ENCODE results near the gene DCLK1. TPM values are rescaled to one million over a fixed set of nuclear protein-coding genes. Genes with fewer than 3 reads are reported as not detected.

The DCLK1 gene
- total RNA-seq, 2 experiments from 2014 or later: not detected

GRCh38 chr13:36089130-36089647 lies 42.0 kb downstream of the DCLK1 start:
- no peak for TF ChIP-seq CTCF (IDR thresholded peaks at IDR 0.05)
- DNase-seq: no peak
- H3K4me3 Mint-ChIP-seq: no peak overlapping the region
- no peak for ATAC-seq
- H3K4me1 Mint-ChIP-seq (ENCODE audit: low read depth): no peaks in the 10 kb centered on the region
- ChIA-PET POLR2A (no interaction called here), CTCF (no interaction called here)
- no peaks in the 10 kb centered on the region for H3K27me3 Mint-ChIP-seq
- intact Hi-C loops (cut with micrococcal nuclease): no loop called here
- H3K27ac Mint-ChIP-seq: no peak overlapping the region
- no peaks in the 10 kb centered on the region for H3K36me3 Mint-ChIP-seq (ENCODE audit: low read depth)
- H3K9me3 Mint-ChIP-seq: no peaks in the 10 kb centered on the region

GRCh38 chr13:36088463-36088862 lies 42.7 kb downstream of the DCLK1 start:
- no peak overlapping the region for H3K27ac Mint-ChIP-seq
- H3K36me3 Mint-ChIP-seq (ENCODE audit: low read depth): no peaks in the 10 kb centered on the region
- ChIA-PET CTCF (no interaction called here), POLR2A (no interaction called here)
- intact Hi-C loops (cut with micrococcal nuclease): no loop called here
- DNase-seq (no peak), ATAC-seq (no peak)
- H3K4me3 Mint-ChIP-seq: no peak overlapping the region
- H3K9me3 Mint-ChIP-seq: no peaks in the 10 kb centered on the region
- no peak for TF ChIP-seq CTCF (IDR thresholded peaks at IDR 0.05)
- H3K4me1 Mint-ChIP-seq (ENCODE audit: low read depth): no peaks in the 10 kb centered on the region
- no peaks in the 10 kb centered on the region for H3K27me3 Mint-ChIP-seq

GRCh38 chr13:36088001-36088400 lies 43.2 kb downstream of the DCLK1 start:
- POLR2A ChIA-PET: no interaction called here
- CTCF ChIA-PET: no interaction called here
- no peak for ATAC-seq
- Mint-ChIP-seq H3K36me3 (ENCODE audit: low read depth) (no peaks in the 10 kb centered on the region), H3K27me3 (no peaks in the 10 kb centered on the region), H3K9me3 (no peaks in the 10 kb centered on the region), H3K27ac (no peak overlapping the region), H3K4me3 (no peak overlapping the region), H3K4me1 (ENCODE audit: low read depth) (no peaks in the 10 kb centered on the region)
- DNase-seq: no peak
- no peak for TF ChIP-seq CTCF (IDR thresholded peaks at IDR 0.05)
- intact Hi-C loops (cut with micrococcal nuclease): no loop called here

GRCh38 chr13:36086117-36086516 lies 45.1 kb downstream of the DCLK1 start:
- ChIA-PET POLR2A (no interaction called here), CTCF (no interaction called here)
- DNase-seq (no peak), ATAC-seq (no peak)
- TF ChIP-seq CTCF (IDR thresholded peaks at IDR 0.05): no peak
- intact Hi-C loops (cut with micrococcal nuclease): no loop called here
- Mint-ChIP-seq H3K9me3 (no peaks in the 10 kb centered on the region), H3K27me3 (no peaks in the 10 kb centered on the region), H3K36me3 (ENCODE audit: low read depth) (no peaks in the 10 kb centered on the region), H3K27ac (no peak overlapping the region), H3K4me1 (ENCODE audit: low read depth) (no peaks in the 10 kb centered on the region), H3K4me3 (no peak overlapping the region)

- POLR2A ChIA-PET: no interaction called here
- TF ChIP-seq CTCF (IDR thresholded peaks at IDR 0.05): no peak
- Mint-ChIP-seq H3K27ac (no peak overlapping the region), H3K9me3 (no peaks in the 10 kb centered on the region), H3K4me3 (no peak overlapping the region), H3K4me1 (ENCODE audit: low read depth) (no peaks in the 10 kb centered on the region), H3K36me3 (ENCODE audit: low read depth) (no peaks in the 10 kb centered on the region), H3K27me3 (no peaks in the 10 kb centered on the region)
- ATAC-seq: no peak
- no peak for DNase-seq
- intact Hi-C loops (cut with micrococcal nuclease): no loop called here
- CTCF ChIA-PET: no interaction called here
These were observed 47.1 kb downstream of the DCLK1 start for GRCh38 chr13:36084131-36084530.

Data from activated CD8-positive, alpha-beta T cell treated with anti-CD3 and anti-CD28 coated beads for 36 hours (primary cell).